SK-N-SH treated with all-trans-retinoic acid at 6 μM for 48 hours (cell line): Measurements from ENCODE around the gene ZBTB7C.

Experiments used
- ATAC-seq: fragments of 200-7000 bp; cut with Tn5 transposase; 3 replicates; pipeline ENCODE4 v1.9.1; 2020; ENCODE audit warnings: mild to moderate bottlenecking, moderate library complexity
- ARNTL ChIP-seq: fragments of 450-650 bp; formaldehyde crosslinking; IDR thresholded peaks from 2 replicates; pipeline ENCODE4 v1.5.0; 2020; ENCODE audit warnings: low read depth, mild to moderate bottlenecking, moderate library complexity, borderline replicate concordance
- BACH2 ChIP-seq: fragments of 250-450 bp; sonication (Bioruptor Pico); IDR thresholded peaks from 2 replicates; pipeline ENCODE4 v1.9.0; 2021; ENCODE audit warnings: mild to moderate bottlenecking, borderline replicate concordance
- CREB5 ChIP-seq: fragments of 250-450 bp; sonication (Bioruptor Pico); IDR thresholded peaks from 2 replicates; pipeline ENCODE4 v1.5.1; 2020; ENCODE audit warnings: low read depth, mild to moderate bottlenecking, moderate library complexity
- CSDC2 ChIP-seq: fragments of 250-450 bp; sonication (Bioruptor Pico); IDR thresholded peaks from 2 replicates; pipeline ENCODE4 v1.5.0; 2020; ENCODE audit warnings: mild to moderate bottlenecking, moderate library complexity
- ESRRG ChIP-seq: fragments of 250-450 bp; sonication (Bioruptor Pico); IDR thresholded peaks from 2 replicates; pipeline ENCODE4 v1.6.1; 2021; ENCODE audit warnings: mild to moderate bottlenecking
- ISL1 ChIP-seq: fragments of 250-450 bp; sonication (Bioruptor Pico); IDR thresholded peaks from 2 replicates; pipeline ENCODE4 v2.1.2; 2022; ENCODE audit warnings: mild to moderate bottlenecking, moderate library complexity
- OSR1 ChIP-seq: fragments of 250-450 bp; sonication (Bioruptor Pico); IDR thresholded peaks from 2 replicates; pipeline ENCODE4 v1.8.0; 2022; ENCODE audit warnings: moderate library complexity, mild to moderate bottlenecking, inconsistent platforms
- PPARA ChIP-seq: fragments of 250-450 bp; sonication (Bioruptor Pico); IDR thresholded peaks from 2 replicates; pipeline ENCODE4 v1.5.0; 2020; ENCODE audit warnings: mild to moderate bottlenecking, borderline replicate concordance
- RARB ChIP-seq: fragments of 250-450 bp; sonication (Bioruptor Pico); IDR thresholded peaks from 2 replicates; pipeline ENCODE4 v1.8.0; 2021; ENCODE audit warnings: mild to moderate bottlenecking, moderate library complexity
- SNAI2 ChIP-seq: fragments of 250-450 bp; sonication (Bioruptor Pico); IDR thresholded peaks from 2 replicates; pipeline ENCODE4 v1.5.0; 2020; ENCODE audit warnings: mild to moderate bottlenecking, moderate library complexity
- TOX ChIP-seq: fragments of 250-450 bp; sonication (Bioruptor Pico); IDR thresholded peaks from 2 replicates; pipeline ENCODE4 v1.8.0; 2021; ENCODE audit warnings: mild to moderate bottlenecking, moderate library complexity, borderline replicate concordance
- ZC3H10 ChIP-seq: fragments of 250-450 bp; sonication (Bioruptor Pico); IDR thresholded peaks from 2 replicates; pipeline ENCODE4 v1.5.1; 2021; ENCODE audit warnings: mild to moderate bottlenecking, moderate library complexity
- ZFP3 ChIP-seq: fragments of 250-450 bp; sonication (Bioruptor Pico); IDR thresholded peaks from 2 replicates; pipeline ENCODE4 v1.5.0; 2020; ENCODE audit warnings: mild to moderate bottlenecking, moderate library complexity
- ZFP30 ChIP-seq: fragments of 450-650 bp; formaldehyde crosslinking; IDR thresholded peaks from 2 replicates; pipeline ENCODE4 v1.5.0; 2022; ENCODE audit warnings: mild to moderate bottlenecking, moderate library complexity
- ZNF565 ChIP-seq: fragments of 450-650 bp; formaldehyde crosslinking; conservative IDR thresholded peaks from 2 replicates; pipeline ENCODE4 v1.5.0; 2020; ENCODE audit warnings: low read depth, mild to moderate bottlenecking, moderate library complexity
- ZNF70 ChIP-seq: fragments of 450-650 bp; formaldehyde crosslinking; IDR thresholded peaks from 2 replicates; pipeline ENCODE4 v1.5.0; 2020; ENCODE audit warnings: mild to moderate bottlenecking, moderate library complexity
- ZNF8 ChIP-seq: fragments of 450-650 bp; formaldehyde crosslinking; IDR thresholded peaks from 2 replicates; pipeline ENCODE4 v1.5.0; 2020; ENCODE audit warnings: mild to moderate bottlenecking, moderate library complexity
- TF ChIP-seq, protein P1 (sequence below): fragments of 250-450 bp; sonication (Bioruptor Pico); IDR thresholded peaks from 2 replicates; pipeline ENCODE4 v1.8.0; 2020; ENCODE audit warnings: mild to moderate bottlenecking, moderate library complexity, borderline replicate concordance
- TF ChIP-seq, protein P2 (sequence below): fragments of 250-450 bp; sonication (Bioruptor Pico); IDR thresholded peaks from 2 replicates; pipeline ENCODE4 v1.5.0; 2020; ENCODE audit warnings: mild to moderate bottlenecking, moderate library complexity

ZBTB7C gene

DNA sequence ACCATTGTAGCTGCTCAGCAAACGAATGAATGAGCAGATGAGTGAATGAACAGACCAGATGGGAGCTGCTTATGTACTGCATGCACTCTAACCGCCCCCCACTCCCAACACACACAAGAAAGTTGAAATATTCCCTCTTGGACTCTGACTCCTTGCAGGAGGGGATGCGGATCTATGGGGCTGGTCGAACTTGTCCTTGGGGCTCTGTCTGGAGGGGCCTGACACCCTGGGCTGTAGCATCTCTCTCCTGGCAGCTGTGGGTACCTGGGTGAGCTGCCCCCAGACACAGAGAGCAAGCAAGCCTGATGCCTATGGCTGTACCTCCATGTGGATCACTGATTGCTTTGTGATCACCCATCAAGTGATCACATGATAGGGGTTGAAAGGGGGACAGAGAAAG lies 286.4 kb downstream of the ZBTB7C start:
- TF ChIP-seq RARB (no peak), CREB5 (CRISPR knock-in tag) (no peak), OSR1 (no peak), PPARA (no peak), TOX (CRISPR knock-in tag) (no peak), ZNF565 (CRISPR knock-in tag) (no peak), ZC3H10 (CRISPR knock-in tag) (no peak), ZNF8 (CRISPR knock-in tag) (no peak), ZFP3 (no peak), SNAI2 (CRISPR knock-in tag) (no peak)
- TF ChIP-seq, protein P1, sequence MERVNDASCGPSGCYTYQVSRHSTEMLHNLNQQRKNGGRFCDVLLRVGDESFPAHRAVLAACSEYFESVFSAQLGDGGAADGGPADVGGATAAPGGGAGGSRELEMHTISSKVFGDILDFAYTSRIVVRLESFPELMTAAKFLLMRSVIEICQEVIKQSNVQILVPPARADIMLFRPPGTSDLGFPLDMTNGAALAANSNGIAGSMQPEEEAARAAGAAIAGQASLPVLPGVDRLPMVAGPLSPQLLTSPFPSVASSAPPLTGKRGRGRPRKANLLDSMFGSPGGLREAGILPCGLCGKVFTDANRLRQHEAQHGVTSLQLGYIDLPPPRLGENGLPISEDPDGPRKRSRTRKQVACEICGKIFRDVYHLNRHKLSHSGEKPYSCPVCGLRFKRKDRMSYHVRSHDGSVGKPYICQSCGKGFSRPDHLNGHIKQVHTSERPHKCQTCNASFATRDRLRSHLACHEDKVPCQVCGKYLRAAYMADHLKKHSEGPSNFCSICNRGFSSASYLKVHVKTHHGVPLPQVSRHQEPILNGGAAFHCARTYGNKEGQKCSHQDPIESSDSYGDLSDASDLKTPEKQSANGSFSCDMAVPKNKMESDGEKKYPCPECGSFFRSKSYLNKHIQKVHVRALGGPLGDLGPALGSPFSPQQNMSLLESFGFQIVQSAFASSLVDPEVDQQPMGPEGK (CRISPR knock-in tag): no peak
- TF ChIP-seq, protein P2, sequence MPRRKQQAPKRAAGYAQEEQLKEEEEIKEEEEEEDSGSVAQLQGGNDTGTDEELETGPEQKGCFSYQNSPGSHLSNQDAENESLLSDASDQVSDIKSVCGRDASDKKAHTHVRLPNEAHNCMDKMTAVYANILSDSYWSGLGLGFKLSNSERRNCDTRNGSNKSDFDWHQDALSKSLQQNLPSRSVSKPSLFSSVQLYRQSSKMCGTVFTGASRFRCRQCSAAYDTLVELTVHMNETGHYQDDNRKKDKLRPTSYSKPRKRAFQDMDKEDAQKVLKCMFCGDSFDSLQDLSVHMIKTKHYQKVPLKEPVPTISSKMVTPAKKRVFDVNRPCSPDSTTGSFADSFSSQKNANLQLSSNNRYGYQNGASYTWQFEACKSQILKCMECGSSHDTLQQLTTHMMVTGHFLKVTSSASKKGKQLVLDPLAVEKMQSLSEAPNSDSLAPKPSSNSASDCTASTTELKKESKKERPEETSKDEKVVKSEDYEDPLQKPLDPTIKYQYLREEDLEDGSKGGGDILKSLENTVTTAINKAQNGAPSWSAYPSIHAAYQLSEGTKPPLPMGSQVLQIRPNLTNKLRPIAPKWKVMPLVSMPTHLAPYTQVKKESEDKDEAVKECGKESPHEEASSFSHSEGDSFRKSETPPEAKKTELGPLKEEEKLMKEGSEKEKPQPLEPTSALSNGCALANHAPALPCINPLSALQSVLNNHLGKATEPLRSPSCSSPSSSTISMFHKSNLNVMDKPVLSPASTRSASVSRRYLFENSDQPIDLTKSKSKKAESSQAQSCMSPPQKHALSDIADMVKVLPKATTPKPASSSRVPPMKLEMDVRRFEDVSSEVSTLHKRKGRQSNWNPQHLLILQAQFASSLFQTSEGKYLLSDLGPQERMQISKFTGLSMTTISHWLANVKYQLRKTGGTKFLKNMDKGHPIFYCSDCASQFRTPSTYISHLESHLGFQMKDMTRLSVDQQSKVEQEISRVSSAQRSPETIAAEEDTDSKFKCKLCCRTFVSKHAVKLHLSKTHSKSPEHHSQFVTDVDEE: no peak
- TF ChIP-seq, all 23 proteins: peak for 0
- ATAC-seq: no peak

- no peak for ATAC-seq
- TF ChIP-seq, protein P1 (CRISPR knock-in tag): no peak
- no peak for TF ChIP-seq ZNF8 (CRISPR knock-in tag)
- no peak for TF ChIP-seq ZC3H10 (CRISPR knock-in tag)
- TF ChIP-seq TOX (CRISPR knock-in tag): no peak
- no peak for TF ChIP-seq BACH2 (CRISPR knock-in tag)
- TF ChIP-seq ISL1 (CRISPR knock-in tag): no peak
- no peak for TF ChIP-seq SNAI2 (CRISPR knock-in tag)
- TF ChIP-seq OSR1: no peak
- TF ChIP-seq, all 23 proteins: peak for 0
Observed at GRCh38 chr18:48122376-48122775, 286.8 kb downstream of the ZBTB7C start.

DNA sequence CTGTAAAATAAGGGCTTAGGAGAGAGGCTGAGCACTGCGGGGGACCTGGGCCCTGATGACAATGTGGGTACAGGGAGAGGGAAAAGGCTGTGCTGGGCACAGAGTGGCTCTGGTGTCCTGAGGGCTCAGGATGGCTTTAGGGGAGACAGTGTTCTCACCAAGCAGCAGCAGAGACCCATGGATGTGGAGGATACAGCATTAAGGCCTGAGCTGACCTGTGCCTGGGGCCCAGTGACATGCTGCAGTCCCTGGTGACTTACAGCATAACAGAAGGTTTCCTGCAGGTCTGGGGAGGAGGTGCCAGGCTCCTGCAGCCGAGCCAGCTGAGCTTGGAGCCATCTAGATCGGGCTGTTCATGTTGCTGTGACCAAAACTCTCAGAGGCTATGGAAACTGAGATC lies 287.4 kb downstream of the ZBTB7C start:
- no peak for ATAC-seq
- TF ChIP-seq ZNF70 (CRISPR knock-in tag): no peak
- TF ChIP-seq TOX (CRISPR knock-in tag): no peak
- TF ChIP-seq ZNF565 (CRISPR knock-in tag): no peak
- no peak for TF ChIP-seq ZFP30 (CRISPR knock-in tag)
- no peak for TF ChIP-seq ESRRG (CRISPR knock-in tag)

DNA sequence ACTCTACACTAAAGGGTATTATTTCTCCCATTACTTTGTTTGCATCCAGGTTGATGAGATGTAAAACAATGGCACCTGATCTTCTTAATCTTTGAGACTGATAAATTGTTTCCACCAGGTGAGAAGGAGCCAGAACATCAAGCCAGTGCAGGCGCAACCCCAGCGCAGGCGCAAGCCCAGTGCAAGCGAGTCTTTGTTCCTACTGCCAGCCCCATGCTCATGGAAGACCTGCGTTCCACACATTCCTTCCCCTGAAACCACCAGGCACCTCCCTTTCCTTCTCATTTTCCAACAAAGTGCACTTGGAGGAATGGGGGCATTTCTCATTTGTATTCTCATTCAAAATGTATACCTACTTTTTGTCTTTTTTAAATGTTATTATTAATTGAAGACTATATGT lies 290.0 kb downstream of the ZBTB7C start:
- no peak for ATAC-seq
- TF ChIP-seq ARNTL: no peak
- no peak for TF ChIP-seq CSDC2 (CRISPR knock-in tag)

DNA sequence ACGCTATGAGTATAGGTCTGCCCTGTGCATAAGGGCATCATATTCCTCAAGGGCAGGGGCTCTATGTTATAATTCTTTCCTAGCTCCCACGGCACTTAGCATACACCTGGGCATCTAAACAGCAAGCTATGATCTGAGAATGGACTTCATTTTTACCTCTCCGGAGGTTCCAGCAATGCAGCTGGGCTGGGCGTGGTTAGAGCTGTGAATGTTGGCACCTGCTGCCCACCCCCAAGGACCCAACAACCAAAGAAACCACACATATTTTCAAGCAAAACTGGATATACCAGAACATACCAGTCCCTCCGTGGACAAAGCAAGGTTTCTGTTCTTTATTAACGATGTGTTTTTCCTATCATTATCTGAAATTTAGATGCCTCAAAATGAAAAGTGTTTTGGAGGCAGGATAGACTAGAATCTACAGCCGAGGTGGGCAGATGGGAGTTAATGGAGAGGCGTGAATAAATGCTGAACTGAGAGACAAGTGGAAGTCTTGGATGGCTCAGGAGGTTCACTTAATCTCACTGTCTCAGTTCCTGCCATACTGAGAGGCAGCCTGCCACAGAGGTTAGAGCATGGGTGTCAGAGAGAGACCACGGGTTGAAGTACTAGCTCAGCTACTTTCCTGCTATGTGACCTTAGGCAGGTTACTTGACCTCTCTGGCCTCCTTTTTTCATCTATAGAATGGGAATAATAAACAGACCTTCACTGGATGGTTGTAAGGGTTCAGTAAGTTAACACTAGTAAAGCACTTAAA lies 292.1 kb downstream of the ZBTB7C start:
- ATAC-seq: no peak
- TF ChIP-seq, protein P2: no peak
- no peak for TF ChIP-seq ZNF70 (CRISPR knock-in tag)
- no peak for TF ChIP-seq ESRRG (CRISPR knock-in tag)
- TF ChIP-seq ZFP30 (CRISPR knock-in tag): no peak
